Spinal cord (tissue), 9 donors: ENCODE measurements around the gene LOC128125822.
A peak's percentile ranks its signal among the peaks of the same experiment; 100 is the strongest.
"Not testable (repeated sequence)": the region's sequence is repeated elsewhere in the genome, so short reads cannot be mapped to it uniquely, and the experiment has no call there.

Experiments
- DNase-seq, 6 donors: peaks; one replicate each; pipeline versions ENCODE4 v3.0.0 to v3.0.0-alpha.2; 2013 to 2015; ENCODE audit warnings: low spot score in 6 of 6, low read depth in 4 of 6
- H3K27ac ChIP-seq: one replicate; pipeline ENCODE4 v1.5.1; 2013; ENCODE audit warnings: low read depth, low read length, control low read depth
- H3K27me3 ChIP-seq: one replicate; pipeline ENCODE4 v1.6.1; 2013; ENCODE audit warnings: low read length; ENCODE audit not compliant: control insufficient read depth, insufficient read depth
- H3K36me3 ChIP-seq: one replicate; pipeline ENCODE4 v1.6.1; 2013; ENCODE audit warnings: low read length; ENCODE audit not compliant: control insufficient read depth, insufficient read depth
- H3K4me1 ChIP-seq: one replicate; pipeline ENCODE4 v1.6.1; 2013; ENCODE audit warnings: low read length; ENCODE audit not compliant: control insufficient read depth, insufficient read depth
- H3K4me3 ChIP-seq: one replicate; pipeline ENCODE4 v1.5.1; 2013; ENCODE audit warnings: low read depth, low read length, control low read depth
- H3K9me3 ChIP-seq: one replicate; pipeline ENCODE4 v1.6.1; 2013; ENCODE audit warnings: low read length; ENCODE audit not compliant: control insufficient read depth, insufficient read depth
- WGBS: methylation state at CpG from one replicate; pipeline ENCODE4 v1.1.5; 2013; ENCODE audit warnings: missing lambda C conversion rate; ENCODE audit not compliant: insufficient coverage; 5-methylcytosine and 5-hydroxymethylcytosine counted together
- donor health status: healthy.

LOC128125822 gene

DNA sequence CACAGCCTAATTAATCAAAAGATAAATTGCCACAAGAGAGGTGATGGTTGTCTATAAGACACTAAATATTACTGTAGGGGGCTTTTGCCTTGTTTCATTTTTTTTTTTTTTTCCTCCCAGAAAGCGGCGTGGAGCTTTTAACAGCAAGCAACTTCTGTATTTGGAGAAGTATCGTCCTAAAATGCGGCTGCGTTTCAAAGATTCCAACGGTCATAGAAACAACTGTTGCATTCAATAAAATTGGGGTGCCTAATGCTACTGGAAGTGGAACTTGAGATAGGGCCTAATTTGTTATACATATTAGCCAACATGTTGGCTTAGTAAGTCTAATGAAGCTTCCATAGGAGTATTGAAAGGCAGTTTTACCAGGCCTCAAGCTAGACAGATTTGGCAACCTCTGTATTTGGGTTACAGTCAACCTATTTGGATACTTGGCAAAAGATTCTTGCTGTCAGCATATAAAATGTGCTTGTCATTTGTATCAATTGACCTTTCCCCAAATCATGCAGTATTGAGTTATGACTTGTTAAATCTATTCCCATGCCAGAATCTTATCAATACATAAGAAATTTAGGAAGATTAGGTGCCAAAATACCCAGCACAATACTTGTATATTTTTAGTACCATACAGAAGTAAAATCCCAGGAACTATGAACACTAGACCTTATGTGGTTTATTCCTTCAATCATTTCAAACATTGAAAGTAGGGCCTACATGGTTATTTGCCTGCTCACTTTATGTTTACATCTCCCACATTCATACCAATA lies 7.8 kb downstream of the LOC128125822 start:
- Histone ChIP-seq H3K4me1 (no peaks in the 10 kb centered on the region), H3K27ac (no peak overlapping the region), H3K4me3 (no peak overlapping the region), H3K36me3 (peaks cover 3% of the 10 kb centered on the region), H3K9me3 (no peaks in the 10 kb centered on the region), H3K27me3 (no peaks in the 10 kb centered on the region)
- WGBS = 95% methylated on average over 6 of the region's 6 CpGs
- no peak for DNase-seq

DNA sequence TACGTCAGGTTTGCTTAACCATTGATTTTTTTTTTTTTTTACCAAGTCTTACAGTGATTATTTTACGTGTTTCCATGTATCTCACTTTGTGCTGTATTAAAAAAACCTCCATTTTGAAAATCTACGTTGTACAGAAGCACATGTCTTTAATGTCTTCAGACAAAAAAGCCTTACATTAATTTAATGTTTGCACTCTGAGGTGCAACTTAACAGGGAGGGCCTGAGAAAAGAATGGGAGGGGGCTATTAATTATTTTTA lies 8.4 kb downstream of the LOC128125822 start:
- no peak for DNase-seq
- no peak overlapping the region for H3K27ac ChIP-seq
- H3K4me3 ChIP-seq = no peak overlapping the region
- H3K27me3 ChIP-seq = no peaks in the 10 kb centered on the region
- no peaks in the 10 kb centered on the region for H3K9me3 ChIP-seq
- H3K36me3 ChIP-seq = peaks cover 3% of the 10 kb centered on the region
- H3K4me1 ChIP-seq = no peaks in the 10 kb centered on the region
- no CpG with 5 or more reads among the region's 3 CpGs for WGBS

DNA sequence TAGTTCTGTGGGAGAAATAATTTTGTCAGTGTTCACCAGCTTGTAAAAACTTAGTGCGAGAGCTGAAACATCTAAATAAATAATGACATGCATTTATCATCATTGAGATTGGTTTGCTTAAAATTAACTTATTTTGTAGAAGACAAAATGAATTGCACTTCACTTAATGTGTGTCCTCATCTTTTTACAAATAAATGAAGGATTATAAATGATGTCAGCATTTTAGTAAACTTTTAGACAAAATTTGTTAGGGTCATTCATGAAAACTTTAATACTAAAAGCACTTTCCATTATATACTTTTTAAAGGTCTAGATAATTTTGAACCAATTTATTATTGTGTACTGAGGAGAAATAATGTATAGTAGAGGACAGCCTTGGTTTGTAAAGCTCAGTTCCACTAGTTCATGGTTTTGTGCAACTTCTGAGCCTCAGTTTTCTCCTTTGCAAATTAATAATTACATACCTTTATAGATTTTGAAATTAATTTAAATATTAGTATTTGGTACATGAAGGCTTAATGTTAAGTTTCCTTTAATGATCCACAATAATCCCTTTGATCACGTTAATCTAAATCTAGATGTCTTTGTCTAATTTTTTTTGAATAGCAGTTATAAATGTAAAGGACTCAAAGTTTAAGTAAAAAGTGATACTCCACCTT lies 9.2 kb downstream of the LOC128125822 start:
- Histone ChIP-seq H3K36me3 (peaks cover 3% of the 10 kb centered on the region), H3K27me3 (no peaks in the 10 kb centered on the region), H3K27ac (no peak overlapping the region), H3K9me3 (no peaks in the 10 kb centered on the region), H3K4me1 (no peaks in the 10 kb centered on the region), H3K4me3 (no peak overlapping the region)
- no peak for DNase-seq
- WGBS = no CpG with 5 or more reads among the region's 2 CpGs

DNA sequence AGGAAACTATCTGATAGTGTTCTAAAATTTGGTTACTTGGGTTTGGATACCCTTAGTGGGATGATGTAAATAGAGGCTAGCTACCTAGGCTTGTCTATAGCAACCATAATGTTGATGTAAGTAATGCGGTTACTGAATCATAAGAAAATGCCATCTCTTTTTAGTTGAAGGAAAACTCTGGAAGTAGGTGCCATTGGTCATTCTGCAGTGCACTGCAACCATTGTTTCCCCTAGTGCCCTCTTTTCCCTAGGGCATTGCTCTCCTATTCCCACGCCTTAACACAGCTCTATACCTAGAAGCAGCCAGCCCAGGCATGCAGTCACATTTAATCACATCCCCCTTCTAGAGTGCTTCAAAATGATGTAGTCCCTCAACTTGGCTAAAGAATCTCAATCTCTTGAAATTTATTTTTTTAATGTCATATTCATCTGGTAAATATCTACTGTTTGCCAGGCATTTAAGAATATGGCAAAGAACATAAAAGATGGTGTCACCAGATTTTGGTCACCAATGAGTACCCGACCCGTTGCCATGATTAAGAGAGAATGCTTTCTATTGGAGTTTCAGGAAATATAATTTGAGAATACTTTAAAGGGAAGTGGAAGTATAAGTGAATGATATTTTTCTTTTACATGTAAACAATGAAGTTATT lies 10.4 kb downstream of the LOC128125822 start:
- WGBS = 92% methylated on average over 1 of the region's 4 CpGs
- DNase-seq = no peak

DNA sequence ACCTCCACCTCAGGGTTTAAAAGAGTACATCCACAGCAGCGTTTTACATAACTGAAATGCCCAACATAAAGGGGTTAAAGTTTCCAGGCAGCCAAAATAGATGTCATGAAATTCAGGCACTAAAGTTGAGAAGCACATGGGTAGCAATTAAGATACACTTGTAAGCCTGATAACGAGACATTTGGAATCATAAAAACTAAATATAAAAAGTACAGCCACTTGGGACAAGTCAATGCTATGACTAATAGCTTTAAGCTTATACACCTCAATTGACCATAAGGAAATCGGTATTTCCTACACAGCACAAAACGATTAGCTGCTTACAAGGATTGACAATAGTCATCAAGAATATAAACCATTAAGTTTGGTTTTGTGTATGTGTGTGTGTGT lies 11.8 kb downstream of the LOC128125822 start:
- WGBS = no CpG with 5 or more reads among the region's 4 CpGs
- H3K27me3 ChIP-seq = no peaks in the 10 kb centered on the region
- H3K36me3 ChIP-seq = no peaks in the 10 kb centered on the region
- DNase-seq = no peak
- no peak overlapping the region for H3K4me3 ChIP-seq
- no peaks in the 10 kb centered on the region for H3K4me1 ChIP-seq
- no peak overlapping the region for H3K27ac ChIP-seq
- no peaks in the 10 kb centered on the region for H3K9me3 ChIP-seq

More for the DNA sequence above, 10.4 kb downstream of the LOC128125822 start:
- H3K4me1 ChIP-seq = no peaks in the 10 kb centered on the region
- H3K27me3 ChIP-seq = no peaks in the 10 kb centered on the region
- H3K4me3 ChIP-seq = no peak overlapping the region
- H3K9me3 ChIP-seq = no peaks in the 10 kb centered on the region
- no peaks in the 10 kb centered on the region for H3K36me3 ChIP-seq
- no peak overlapping the region for H3K27ac ChIP-seq

DNA sequence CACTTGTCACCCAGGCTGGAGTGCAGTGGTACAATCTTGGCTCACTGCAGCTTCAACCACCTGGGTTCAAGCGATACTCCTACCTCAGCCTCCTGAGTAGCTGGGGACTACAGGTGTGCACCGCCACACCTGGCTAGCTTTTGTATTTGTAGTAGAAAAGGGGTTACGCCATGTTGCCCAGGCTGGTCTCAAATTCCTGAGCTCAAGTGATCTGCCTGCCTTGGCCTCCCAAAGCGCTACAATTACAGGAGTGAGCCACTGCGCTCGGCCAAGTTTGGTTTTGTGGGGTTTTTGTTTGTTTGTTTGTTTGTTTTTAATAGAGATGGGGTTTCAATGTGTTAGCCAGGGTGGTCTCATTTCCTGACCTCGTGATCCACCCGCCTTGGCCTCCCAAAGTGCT lies 12.3 kb downstream of the LOC128125822 start:
- Histone ChIP-seq H3K9me3 (no peaks in the 10 kb centered on the region), H3K4me1 (no peaks in the 10 kb centered on the region), H3K27ac (no peak overlapping the region), H3K27me3 (no peaks in the 10 kb centered on the region), H3K36me3 (no peaks in the 10 kb centered on the region), H3K4me3 (no peak overlapping the region)
- WGBS = 96% methylated on average over 4 of the region's 8 CpGs
- no peak for DNase-seq

DNA sequence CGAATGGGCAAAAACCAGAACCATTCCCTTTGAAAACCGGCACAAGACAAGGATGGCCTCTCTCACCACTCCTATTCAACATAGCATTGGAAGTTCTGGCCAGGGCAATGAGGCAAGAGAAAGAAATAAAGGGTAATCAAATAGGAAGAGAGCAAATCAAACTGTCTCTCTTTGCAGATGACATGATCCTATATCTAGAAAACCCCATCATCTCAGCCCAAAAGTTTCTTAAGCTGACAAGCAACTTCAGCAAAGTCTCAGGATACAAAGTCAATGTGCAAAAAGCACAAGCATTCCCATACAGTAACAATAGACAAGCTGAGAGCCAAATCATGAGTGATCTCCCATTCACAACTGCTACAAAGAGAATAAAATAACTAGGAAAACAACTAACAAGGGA lies 13.4 kb downstream of the LOC128125822 start:
- not testable (repeated sequence) for H3K27ac ChIP-seq, DNase-seq, H3K4me1 ChIP-seq, H3K4me3 ChIP-seq, H3K36me3 ChIP-seq, H3K9me3 ChIP-seq, H3K27me3 ChIP-seq
- WGBS = no CpG with 5 or more reads among the region's 2 CpGs

DNA sequence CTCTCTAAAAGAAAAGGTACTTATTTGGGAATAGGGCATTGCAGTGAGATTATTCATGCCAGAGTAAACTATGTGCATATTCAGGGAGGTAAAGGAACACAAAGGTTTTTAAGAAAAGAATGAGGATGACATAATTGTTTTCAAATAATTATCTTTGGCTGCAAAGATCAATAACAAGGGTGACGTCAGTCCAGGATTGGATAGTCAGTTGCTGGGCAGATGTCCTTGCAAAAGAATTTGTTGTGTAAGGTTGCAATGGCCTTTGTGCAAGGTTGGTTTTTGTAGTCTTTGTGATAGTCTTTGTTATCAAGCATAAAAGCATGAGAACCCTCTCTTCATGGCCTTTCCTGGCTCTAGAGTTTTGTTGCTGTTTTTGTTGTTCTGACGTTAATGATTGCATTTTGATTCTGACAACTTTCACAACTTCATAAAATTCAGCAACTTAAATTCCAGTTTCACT lies 17.7 kb downstream of the LOC128125822 start:
- WGBS = 29% methylated on average over 1 of the region's 2 CpGs
- H3K27ac ChIP-seq = no peak overlapping the region
- DNase-seq = no peak

DNA sequence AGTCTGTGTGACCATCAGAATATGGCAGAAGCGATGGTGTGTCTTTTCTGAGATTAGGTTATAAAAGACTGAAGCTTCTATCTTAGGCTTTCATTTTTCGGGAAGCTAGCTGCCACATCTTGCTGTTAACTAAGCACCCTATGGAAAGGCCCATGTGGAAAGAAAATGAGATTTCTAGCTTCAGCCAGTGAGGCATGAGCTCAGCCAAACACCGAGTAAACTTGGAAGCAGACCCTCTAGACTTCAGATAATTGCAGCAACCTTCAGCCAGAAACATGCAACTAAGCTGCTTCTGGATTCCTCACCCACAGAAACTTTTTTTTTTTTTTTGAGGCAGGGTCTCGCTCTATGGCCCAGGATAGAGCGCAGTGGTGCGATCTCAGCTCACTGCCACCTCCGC lies 20.6 kb downstream of the LOC128125822 start:
- Histone ChIP-seq H3K4me1 (no peaks in the 10 kb centered on the region), H3K27me3 (no peaks in the 10 kb centered on the region), H3K9me3 (no peaks in the 10 kb centered on the region), H3K27ac (no peak overlapping the region), H3K4me3 (no peak overlapping the region), H3K36me3 (no peaks in the 10 kb centered on the region)
- DNase-seq = peak in 1 of 6 donors; percentile 55
- 93% methylated on average over 7 of the region's 7 CpGs for WGBS

More for the DNA sequence above, 17.7 kb downstream of the LOC128125822 start:
- Histone ChIP-seq H3K4me1 (no peaks in the 10 kb centered on the region), H3K4me3 (no peak overlapping the region), H3K27me3 (no peaks in the 10 kb centered on the region), H3K36me3 (no peaks in the 10 kb centered on the region), H3K9me3 (no peaks in the 10 kb centered on the region)
